Panc1 (cell line): ENCODE data around the gene RHOXF2B. TPM values are rescaled to one million over a fixed set of nuclear protein-coding genes. Genes with fewer than 3 reads are reported as not detected.

Source experiments
- ATAC-seq: fragments of 200-7000 bp; cut with Tn5 transposase; 2 replicates; pipeline ENCODE4 v1.9.1; 2020; ENCODE audit warnings: mild to moderate bottlenecking, moderate library complexity
- BruUV-seq: library from RNA; stranded (reverse); fragments of 400-500 nt; replicated peaks from 2 replicates; lab custom pipeline; 2021; lab: Mats Ljungman, UMichigan
- CTCF ChIA-PET: fragments of 300-600 bp; sonication (Branson Sonifier 250); formaldehyde crosslinking; loops from one replicate; lab custom pipeline; 2022; ENCODE audit warnings: antibody characterized with exemption; lab: Charles Lee
- POLR2A ChIA-PET: fragments of 300-600 bp; sonication (Branson Sonifier 250); formaldehyde crosslinking; loops from one replicate; lab custom pipeline; 2022; ENCODE audit warnings: antibody characterized with exemption; lab: Charles Lee
- DNase-seq: peaks from one replicate; pipeline ENCODE4 v3.0.0-alpha.2; 2010; ENCODE audit warnings: low read depth, low spot score
- H3K27ac ChIP-seq: 2 replicates; pipeline ENCODE4 v1.5.1; 2011; ENCODE audit warnings: mild to moderate bottlenecking, low read length, inconsistent platforms
- H3K27me3 ChIP-seq: fragments of 200-500 bp; sonication (Bioruptor generic); 2 replicates; pipeline ENCODE4 v1.6.0; 2014; ENCODE audit warnings: low read length, inconsistent platforms; ENCODE audit not compliant: control insufficient read depth, insufficient read depth
- H3K36me3 ChIP-seq: fragments of 200-500 bp; sonication (Bioruptor generic); 2 replicates; pipeline ENCODE4 v1.5.1; 2014; ENCODE audit warnings: inconsistent platforms, mild to moderate bottlenecking, low read length, moderate library complexity; ENCODE audit not compliant: control insufficient read depth, insufficient read depth
- H3K4me1 ChIP-seq: 2 replicates; pipeline ENCODE4 v1.5.1; 2011; ENCODE audit warnings: inconsistent platforms, mild to moderate bottlenecking, low read length, moderate library complexity; ENCODE audit not compliant: control insufficient read depth, insufficient read depth
- H3K4me3 ChIP-seq, 2 experiments: 2 replicates each; pipeline ENCODE4 v1.5.1; 2011 to 2012; ENCODE audit warnings: low read depth in 2 of 2, low read length in 2 of 2, mild to moderate bottlenecking in 2 of 2, inconsistent platforms in 1 of 2, moderate library complexity in 1 of 2
- H3K9me3 ChIP-seq: fragments of 200-500 bp; sonication (Bioruptor generic); 2 replicates; pipeline ENCODE4 v1.5.1; 2014; ENCODE audit warnings: low read depth, mild to moderate bottlenecking, inconsistent platforms, low read length, moderate library complexity; ENCODE audit not compliant: control insufficient read depth, insufficient read depth
- POLR2AphosphoS5 ChIP-seq: IDR thresholded peaks from 2 replicates; pipeline ENCODE4 v1.6.1; 2012; ENCODE audit warnings: mild to moderate bottlenecking, low read depth, low read length, moderate library complexity
- SIN3A ChIP-seq: IDR thresholded peaks from 2 replicates; pipeline ENCODE4 v1.6.1; 2012; ENCODE audit warnings: low read depth, mild to moderate bottlenecking, low read length, moderate library complexity, borderline replicate concordance; ENCODE audit not compliant: insufficient read depth
- TCF7L2 ChIP-seq: IDR thresholded peaks from 2 replicates; pipeline ENCODE4 v1.6.1; 2011; ENCODE audit warnings: mild to moderate bottlenecking, low read depth, low read length, inconsistent platforms
- in situ Hi-C: cut with HindIII; loops from 2 replicates; pipeline ENCODE4 v1.10.0; 2016; ENCODE audit warnings: low sequenced_read_pairs, low pct_unique_long_range_greater_than_20kb
- intact Hi-C: fragments of 100-400 bp; cut with micrococcal nuclease; formaldehyde crosslinking; loops from one replicate; pipeline ENCODE4 v1.10.0; 2022; ENCODE audit not compliant: unreplicated experiment
- total RNA-seq: library from RNA; stranded (reverse); gene quantifications from one replicate; pipeline ENCODE4 v1.2.1, GENCODE V29; 2021; ENCODE audit not compliant: unreplicated experiment
- TF ChIP-seq, protein P1 (sequence below): fragments of 450-650 bp; IDR thresholded peaks from 2 replicates; pipeline ENCODE4 v1.5.1; 2017; ENCODE audit warnings: mild to moderate bottlenecking
- TF ChIP-seq, protein P2 (sequence below), 2 experiments: IDR thresholded peaks; 2 replicates each; pipeline ENCODE4 v1.6.1; 2011 to 2012; ENCODE audit warnings: low read depth in 2 of 2, control low read depth in 1 of 2, low read length in 1 of 2, mild to moderate bottlenecking in 1 of 2, moderate library complexity in 1 of 2; ENCODE audit not compliant: insufficient read depth in 1 of 2

The RHOXF2B gene
- total RNA-seq, 1 experiment from 2014 or later, result 0.10 TPM

DNA sequence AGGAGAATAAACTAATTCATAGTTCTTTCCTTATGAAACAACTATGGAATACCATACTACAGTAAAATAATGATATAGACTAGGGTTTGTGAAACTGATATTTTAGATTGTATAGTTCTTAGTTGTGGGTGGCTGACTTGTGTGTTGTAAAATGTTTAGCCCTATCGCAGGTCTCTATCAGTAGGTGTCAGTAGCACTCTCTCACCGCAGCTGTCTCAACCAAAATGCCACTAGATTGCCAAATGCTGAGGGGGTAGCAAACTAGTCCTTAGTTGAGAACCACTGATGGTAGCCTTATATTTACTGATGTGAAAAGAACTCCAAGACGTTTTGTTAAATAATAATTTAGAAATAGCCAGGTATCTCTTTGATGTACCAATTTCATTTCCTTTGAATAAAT is 48.1 kb downstream of the RHOXF2B start:
- ChIA-PET CTCF (no interaction called here), POLR2A (no interaction called here)
- in situ Hi-C loops, result no loop called here
- Histone ChIP-seq H3K27ac (no peak overlapping the region), H3K4me1 (no peaks in the 10 kb centered on the region), H3K9me3 (no peaks in the 10 kb centered on the region), H3K4me3 (no peak overlapping the region), H3K36me3 (no peaks in the 10 kb centered on the region), H3K27me3 (no peaks in the 10 kb centered on the region)
- TF ChIP-seq SIN3A, result no peak
- TF ChIP-seq, protein P1, sequence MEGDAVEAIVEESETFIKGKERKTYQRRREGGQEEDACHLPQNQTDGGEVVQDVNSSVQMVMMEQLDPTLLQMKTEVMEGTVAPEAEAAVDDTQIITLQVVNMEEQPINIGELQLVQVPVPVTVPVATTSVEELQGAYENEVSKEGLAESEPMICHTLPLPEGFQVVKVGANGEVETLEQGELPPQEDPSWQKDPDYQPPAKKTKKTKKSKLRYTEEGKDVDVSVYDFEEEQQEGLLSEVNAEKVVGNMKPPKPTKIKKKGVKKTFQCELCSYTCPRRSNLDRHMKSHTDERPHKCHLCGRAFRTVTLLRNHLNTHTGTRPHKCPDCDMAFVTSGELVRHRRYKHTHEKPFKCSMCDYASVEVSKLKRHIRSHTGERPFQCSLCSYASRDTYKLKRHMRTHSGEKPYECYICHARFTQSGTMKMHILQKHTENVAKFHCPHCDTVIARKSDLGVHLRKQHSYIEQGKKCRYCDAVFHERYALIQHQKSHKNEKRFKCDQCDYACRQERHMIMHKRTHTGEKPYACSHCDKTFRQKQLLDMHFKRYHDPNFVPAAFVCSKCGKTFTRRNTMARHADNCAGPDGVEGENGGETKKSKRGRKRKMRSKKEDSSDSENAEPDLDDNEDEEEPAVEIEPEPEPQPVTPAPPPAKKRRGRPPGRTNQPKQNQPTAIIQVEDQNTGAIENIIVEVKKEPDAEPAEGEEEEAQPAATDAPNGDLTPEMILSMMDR, result peak; percentile 28
- DNase-seq (no peak), ATAC-seq (no peak)
- intact Hi-C loops, result no loop called here
- BruUV-seq, result no TSS peak

DNA sequence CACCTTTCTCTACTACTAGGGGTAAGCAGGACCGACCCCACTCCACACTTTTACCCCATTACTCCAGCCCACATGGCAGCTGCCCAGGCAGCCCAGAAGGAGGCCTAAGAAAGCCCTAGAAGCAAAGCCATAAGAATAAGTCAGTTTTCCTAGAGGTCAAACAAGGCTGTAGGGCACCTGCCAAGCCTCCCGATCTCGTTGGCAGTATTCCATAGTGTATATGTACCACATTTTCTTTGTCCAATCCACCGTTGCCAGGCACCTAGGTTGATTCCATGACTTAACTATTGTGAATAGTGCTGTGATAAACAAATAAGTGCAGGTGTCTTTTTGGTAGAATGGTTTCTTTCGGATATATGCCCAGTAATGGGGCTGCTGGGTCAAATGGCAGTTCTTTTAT is 54.2 kb downstream of the RHOXF2B start:
- in situ Hi-C loops, result no loop called here

More for the DNA sequence above, 54.2 kb downstream of the RHOXF2B start:
- no peaks in the 10 kb centered on the region for H3K9me3 ChIP-seq
- H3K27ac ChIP-seq, result no peak overlapping the region
- H3K4me1 ChIP-seq, result no peaks in the 10 kb centered on the region
- ChIA-PET POLR2A (no interaction called here), CTCF (no interaction called here)
- H3K27me3 ChIP-seq, result peaks cover 3% of the 10 kb centered on the region; the same call in 1 of the 2 replicates
- intact Hi-C loops, result no loop called here
- TF ChIP-seq, protein P2, sequence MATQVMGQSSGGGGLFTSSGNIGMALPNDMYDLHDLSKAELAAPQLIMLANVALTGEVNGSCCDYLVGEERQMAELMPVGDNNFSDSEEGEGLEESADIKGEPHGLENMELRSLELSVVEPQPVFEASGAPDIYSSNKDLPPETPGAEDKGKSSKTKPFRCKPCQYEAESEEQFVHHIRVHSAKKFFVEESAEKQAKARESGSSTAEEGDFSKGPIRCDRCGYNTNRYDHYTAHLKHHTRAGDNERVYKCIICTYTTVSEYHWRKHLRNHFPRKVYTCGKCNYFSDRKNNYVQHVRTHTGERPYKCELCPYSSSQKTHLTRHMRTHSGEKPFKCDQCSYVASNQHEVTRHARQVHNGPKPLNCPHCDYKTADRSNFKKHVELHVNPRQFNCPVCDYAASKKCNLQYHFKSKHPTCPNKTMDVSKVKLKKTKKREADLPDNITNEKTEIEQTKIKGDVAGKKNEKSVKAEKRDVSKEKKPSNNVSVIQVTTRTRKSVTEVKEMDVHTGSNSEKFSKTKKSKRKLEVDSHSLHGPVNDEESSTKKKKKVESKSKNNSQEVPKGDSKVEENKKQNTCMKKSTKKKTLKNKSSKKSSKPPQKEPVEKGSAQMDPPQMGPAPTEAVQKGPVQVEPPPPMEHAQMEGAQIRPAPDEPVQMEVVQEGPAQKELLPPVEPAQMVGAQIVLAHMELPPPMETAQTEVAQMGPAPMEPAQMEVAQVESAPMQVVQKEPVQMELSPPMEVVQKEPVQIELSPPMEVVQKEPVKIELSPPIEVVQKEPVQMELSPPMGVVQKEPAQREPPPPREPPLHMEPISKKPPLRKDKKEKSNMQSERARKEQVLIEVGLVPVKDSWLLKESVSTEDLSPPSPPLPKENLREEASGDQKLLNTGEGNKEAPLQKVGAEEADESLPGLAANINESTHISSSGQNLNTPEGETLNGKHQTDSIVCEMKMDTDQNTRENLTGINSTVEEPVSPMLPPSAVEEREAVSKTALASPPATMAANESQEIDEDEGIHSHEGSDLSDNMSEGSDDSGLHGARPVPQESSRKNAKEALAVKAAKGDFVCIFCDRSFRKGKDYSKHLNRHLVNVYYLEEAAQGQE (IDR thresholded peaks at IDR 0.05; ENCODE audit: insufficient read depth in 1 of 2, low read depth in 2 of 2, low read length in 1 of 2), result no peak
- TF ChIP-seq, protein P1, result no peak
- TF ChIP-seq POLR2AphosphoS5 (no peak), TCF7L2 (no peak), SIN3A (no peak)
- no peak overlapping the region for H3K4me3 ChIP-seq
- ATAC-seq (no peak), DNase-seq (no peak)
- BruUV-seq, result no TSS peak
- no peaks in the 10 kb centered on the region for H3K36me3 ChIP-seq
